Lower leg skin (tissue), 3 donors: Measurements from ENCODE around the gene MAN1A2.

Experiments
- POLR2A ChIP-seq, 2 donors: fragments of 450-650 bp; IDR thresholded peaks; one replicate each; pipeline ENCODE4 v1.6.1; 2016 to 2017; ENCODE audit warnings: antibody characterized with exemption in 2 of 2, mild to moderate bottlenecking in 1 of 2, moderate library complexity in 1 of 2
- TF ChIP-seq, protein P1 (sequence below), 3 donors: fragments of 450-650 bp; IDR thresholded peaks; one replicate each; pipeline ENCODE4 v1.5.1; 2016; ENCODE audit warnings: antibody characterized with exemption in 3 of 3, mild to moderate bottlenecking in 3 of 3, moderate library complexity in 2 of 3

- TF ChIP-seq, protein P1, sequence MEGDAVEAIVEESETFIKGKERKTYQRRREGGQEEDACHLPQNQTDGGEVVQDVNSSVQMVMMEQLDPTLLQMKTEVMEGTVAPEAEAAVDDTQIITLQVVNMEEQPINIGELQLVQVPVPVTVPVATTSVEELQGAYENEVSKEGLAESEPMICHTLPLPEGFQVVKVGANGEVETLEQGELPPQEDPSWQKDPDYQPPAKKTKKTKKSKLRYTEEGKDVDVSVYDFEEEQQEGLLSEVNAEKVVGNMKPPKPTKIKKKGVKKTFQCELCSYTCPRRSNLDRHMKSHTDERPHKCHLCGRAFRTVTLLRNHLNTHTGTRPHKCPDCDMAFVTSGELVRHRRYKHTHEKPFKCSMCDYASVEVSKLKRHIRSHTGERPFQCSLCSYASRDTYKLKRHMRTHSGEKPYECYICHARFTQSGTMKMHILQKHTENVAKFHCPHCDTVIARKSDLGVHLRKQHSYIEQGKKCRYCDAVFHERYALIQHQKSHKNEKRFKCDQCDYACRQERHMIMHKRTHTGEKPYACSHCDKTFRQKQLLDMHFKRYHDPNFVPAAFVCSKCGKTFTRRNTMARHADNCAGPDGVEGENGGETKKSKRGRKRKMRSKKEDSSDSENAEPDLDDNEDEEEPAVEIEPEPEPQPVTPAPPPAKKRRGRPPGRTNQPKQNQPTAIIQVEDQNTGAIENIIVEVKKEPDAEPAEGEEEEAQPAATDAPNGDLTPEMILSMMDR (IDR thresholded peaks at IDR 0.05) = no peak
- no peak for TF ChIP-seq POLR2A (IDR thresholded peaks at IDR 0.05)
Measured at GRCh38 chr1:117559985-117560384, 192.7 kb downstream of the MAN1A2 start.
